ENCODE measurements around the gene ACTL6A.

- TF ChIP-seq POLR2A (IDR thresholded peaks at IDR 0.05), result no peak
- TF ChIP-seq, protein P1, sequence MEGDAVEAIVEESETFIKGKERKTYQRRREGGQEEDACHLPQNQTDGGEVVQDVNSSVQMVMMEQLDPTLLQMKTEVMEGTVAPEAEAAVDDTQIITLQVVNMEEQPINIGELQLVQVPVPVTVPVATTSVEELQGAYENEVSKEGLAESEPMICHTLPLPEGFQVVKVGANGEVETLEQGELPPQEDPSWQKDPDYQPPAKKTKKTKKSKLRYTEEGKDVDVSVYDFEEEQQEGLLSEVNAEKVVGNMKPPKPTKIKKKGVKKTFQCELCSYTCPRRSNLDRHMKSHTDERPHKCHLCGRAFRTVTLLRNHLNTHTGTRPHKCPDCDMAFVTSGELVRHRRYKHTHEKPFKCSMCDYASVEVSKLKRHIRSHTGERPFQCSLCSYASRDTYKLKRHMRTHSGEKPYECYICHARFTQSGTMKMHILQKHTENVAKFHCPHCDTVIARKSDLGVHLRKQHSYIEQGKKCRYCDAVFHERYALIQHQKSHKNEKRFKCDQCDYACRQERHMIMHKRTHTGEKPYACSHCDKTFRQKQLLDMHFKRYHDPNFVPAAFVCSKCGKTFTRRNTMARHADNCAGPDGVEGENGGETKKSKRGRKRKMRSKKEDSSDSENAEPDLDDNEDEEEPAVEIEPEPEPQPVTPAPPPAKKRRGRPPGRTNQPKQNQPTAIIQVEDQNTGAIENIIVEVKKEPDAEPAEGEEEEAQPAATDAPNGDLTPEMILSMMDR (IDR thresholded peaks at IDR 0.05), result no peak
Observed at GRCh38 chr3:179615458-179616173, 52.9 kb downstream of the ACTL6A start.
